Colonic mucosa (tissue), 4 donors: ENCODE results near the gene LAG3. TPM values are rescaled to one million over a fixed set of nuclear protein-coding genes. Genes with fewer than 3 reads are reported as not detected.
A peak's percentile ranks its signal among the peaks of the same experiment; 100 is the strongest.

Experiments used
- DNase-seq: peaks from one replicate; pipeline ENCODE4 v3.0.0-alpha.2; 2020
- H3K27ac ChIP-seq: fragments of 200-600 bp; one replicate; pipeline ENCODE4 v1.8.0; 2021
- H3K27me3 ChIP-seq: fragments of 200-600 bp; one replicate; pipeline ENCODE4 v1.8.0; 2021
- H3K36me3 ChIP-seq: fragments of 200-600 bp; one replicate; pipeline ENCODE4 v1.8.0; 2021
- H3K4me1 ChIP-seq: fragments of 200-600 bp; one replicate; pipeline ENCODE4 v1.8.0; 2021; ENCODE audit warnings: mild to moderate bottlenecking
- H3K4me3 ChIP-seq: fragments of 200-600 bp; one replicate; pipeline ENCODE4 v1.8.0; 2021
- H3K9ac ChIP-seq, 2 donors: one replicate each; pipeline ENCODE4 v1.7.0; 2013; ENCODE audit warnings: control low read depth in 2 of 2, low read depth in 2 of 2, low read length in 2 of 2
- H3K9me3 ChIP-seq: fragments of 200-600 bp; one replicate; pipeline ENCODE4 v1.8.0; 2021
- CTCF ChIP-seq: fragments of 200-600 bp; IDR thresholded peaks from one replicate; pipeline ENCODE4 v1.8.0; 2022; ENCODE audit warnings: antibody characterized with exemption, mild to moderate bottlenecking
- intact Hi-C: fragments of 100-400 bp; cut with DNase I; formaldehyde crosslinking; loops from one replicate; pipeline ENCODE4 v1.14.1; 2022
- total RNA-seq, 2 donors: library from RNA; stranded (reverse); fragmentation: NEBNext Ultra II Directional in 1 of 2; extraction: Animal tissue kit (Norgen Biotek cat#: 25700) in 1 of 2; gene quantifications; one replicate each; pipeline ENCODE4 v1.2.1, GENCODE V29; 2021
- donor health status: healthy.
- donor health status: DM: no; HTN: no; CAD: no.
- donor health status: DM: no; HTN: no; CAD: no.

The LAG3 gene
- total RNA-seq, 2 donors from 2014 or later = 1.0 to 1.2 TPM

GRCh38 chr12:6820166-6820565 is 47.8 kb downstream of the LAG3 start:
- H3K9me3 ChIP-seq = no peaks in the 10 kb centered on the region
- no peaks in the 10 kb centered on the region for H3K4me1 ChIP-seq
- DNase-seq = no peak
- no peak for TF ChIP-seq CTCF
- H3K27ac ChIP-seq = no peak overlapping the region
- no peaks in the 10 kb centered on the region for H3K36me3 ChIP-seq
- H3K27me3 ChIP-seq = peaks cover 16% of the 10 kb centered on the region
- no peak overlapping the region for H3K9ac ChIP-seq
- intact Hi-C loops = loop anchor here (5.0 kb wide), 1 partner anchor 83 kb away; no protein-coding TSS in a partner anchor
- no peak overlapping the region for H3K4me3 ChIP-seq

GRCh38 chr12:6821591-6822425 is 49.5 kb downstream of the LAG3 start, which contains the start of gene GPR162:
GPR162 (plus strand) TSS chr12:6821821; CDS start chr12:6823899, 2,078 bp downstream.
- H3K4me3 ChIP-seq = peak within 1 kb of the TSS; percentile 24
- H3K9ac ChIP-seq = peak within 1 kb of the TSS in 1 of 2 donors; percentile 47
- peaks cover 16% of the 10 kb centered on the region for H3K27me3 ChIP-seq
- H3K27ac ChIP-seq = no peak within 1 kb of the TSS
- H3K36me3 ChIP-seq = no peaks in the 10 kb centered on the region
- intact Hi-C loops = loop anchor here (5.0 kb wide), 1 partner anchor 85 kb away; no protein-coding TSS in a partner anchor
- H3K4me1 ChIP-seq = no peaks in the 10 kb centered on the region
- no peaks in the 10 kb centered on the region for H3K9me3 ChIP-seq
- DNase-seq = no peak
- TF ChIP-seq CTCF = no peak

- Histone ChIP-seq H3K36me3 (no peaks in the 10 kb centered on the region), H3K27ac (no peak overlapping the region), H3K27me3 (peaks cover 16% of the 10 kb centered on the region), H3K4me3 (no peak overlapping the region), H3K4me1 (no peaks in the 10 kb centered on the region), H3K9me3 (no peaks in the 10 kb centered on the region), H3K9ac (no peak overlapping the region)
- intact Hi-C loops = loop anchor here (5.0 kb wide), 1 partner anchor 85 kb away; no protein-coding TSS in a partner anchor
- DNase-seq = no peak
- no peak for TF ChIP-seq CTCF
Observed at GRCh38 chr12:6822426-6823135, 50.3 kb downstream of the LAG3 start.

GRCh38 chr12:6823182-6824084 is 51.1 kb downstream of the LAG3 start:
- no peak overlapping the region for H3K27ac ChIP-seq
- DNase-seq = no peak
- no peaks in the 10 kb centered on the region for H3K4me1 ChIP-seq
- no peak overlapping the region for H3K9ac ChIP-seq
- peaks cover 16% of the 10 kb centered on the region for H3K27me3 ChIP-seq
- no peaks in the 10 kb centered on the region for H3K36me3 ChIP-seq
- TF ChIP-seq CTCF = no peak
- no peak overlapping the region for H3K4me3 ChIP-seq
- intact Hi-C loops = loop anchor here (5.0 kb wide), 1 partner anchor 86 kb away; no protein-coding TSS in a partner anchor
- no peaks in the 10 kb centered on the region for H3K9me3 ChIP-seq
